HG03469 (cell line): ENCODE results near the gene BLCAP.
"Not testable (repeated sequence)": the region's sequence is repeated elsewhere in the genome, so short reads cannot be mapped to it uniquely, and the experiment has no call there.

ENCODE experiments used
- ATAC-seq: cut with Tn5 transposase; IDR thresholded peaks from one replicate; pipeline ENCODE4 v1.9.1; 2021; ENCODE audit warnings: mild to moderate bottlenecking, moderate library complexity, moderate number of reproducible peaks; ENCODE audit not compliant: unreplicated experiment

BLCAP gene

GRCh38 chr20:37490663-37491350 lies 36.9 kb downstream of the BLCAP start:
- ATAC-seq = no peak

- ATAC-seq = not testable (repeated sequence)
Measured at GRCh38 chr20:37486209-37486608, 41.5 kb downstream of the BLCAP start.

- ATAC-seq = no peak
Measured at GRCh38 chr20:37484331-37484730, 43.3 kb downstream of the BLCAP start.

- ATAC-seq = no peak
Measured at GRCh38 chr20:37481610-37482009, 46.1 kb downstream of the BLCAP start.

GRCh38 chr20:37480919-37481318 lies 46.8 kb downstream of the BLCAP start:
- no peak for ATAC-seq

GRCh38 chr20:37479925-37480691 lies 47.6 kb downstream of the BLCAP start:
- ATAC-seq = no peak

GRCh38 chr20:37479266-37479665 lies 48.4 kb downstream of the BLCAP start:
- ATAC-seq = no peak

- no peak for ATAC-seq
Measured at GRCh38 chr20:37477041-37477440, 50.6 kb downstream of the BLCAP start.

- no peak for ATAC-seq
Measured at GRCh38 chr20:37475252-37475651, 52.4 kb downstream of the BLCAP start.

- no peak for ATAC-seq
Measured at GRCh38 chr20:37474386-37474785, 53.3 kb downstream of the BLCAP start.

GRCh38 chr20:37473249-37474000 lies 54.3 kb downstream of the BLCAP start:
- no peak for ATAC-seq

GRCh38 chr20:37472435-37472834 lies 55.2 kb downstream of the BLCAP start:
- not testable (repeated sequence) for ATAC-seq

GRCh38 chr20:37471741-37472235 lies 55.9 kb downstream of the BLCAP start:
- no peak for ATAC-seq

GRCh38 chr20:37470190-37470589 lies 57.5 kb downstream of the BLCAP start:
- not testable (repeated sequence) for ATAC-seq

- ATAC-seq = no peak
Measured at GRCh38 chr20:37469531-37469930, 58.1 kb downstream of the BLCAP start.

- ATAC-seq = no peak
Measured at GRCh38 chr20:37468886-37469285, 58.8 kb downstream of the BLCAP start.
